GM23248 (cell line): ENCODE data around the gene ARHGEF10L.

Experiments used
- EZH2 ChIP-seq: fragments of 200-600 bp; sonication (generic); IDR thresholded peaks from 2 replicates; pipeline ENCODE4 v1.6.1; 2018; ENCODE audit warnings: antibody characterized with exemption, mild to moderate bottlenecking; ENCODE audit not compliant: insufficient read depth, poor library complexity, severe bottlenecking
- EZH2phosphoT487 ChIP-seq: fragments of 200-600 bp; sonication (generic); IDR thresholded peaks from 2 replicates; pipeline ENCODE4 v1.6.1; 2018; ENCODE audit warnings: antibody characterized with exemption, moderate library complexity, mild to moderate bottlenecking, low read depth; ENCODE audit not compliant: insufficient read depth

DNA sequence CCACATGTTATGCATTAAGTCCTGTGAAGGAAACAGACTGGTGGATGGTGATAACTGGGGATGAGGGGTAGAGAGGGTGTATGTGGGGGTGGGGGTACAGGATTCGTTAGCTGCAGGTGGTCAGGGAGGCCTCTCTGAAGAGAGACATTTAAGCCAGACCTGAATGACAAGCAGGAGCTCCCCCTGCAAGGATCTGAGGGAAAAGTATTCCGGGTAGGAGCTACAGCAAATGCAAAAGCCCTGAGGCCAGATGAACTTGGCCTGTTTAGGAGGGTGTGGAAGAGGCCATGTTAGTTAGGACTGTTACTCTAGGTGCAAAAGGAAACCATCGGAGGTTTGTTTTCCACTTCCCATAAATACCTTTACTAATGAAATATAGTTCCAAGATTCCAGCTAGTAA, 9.9 kb downstream of the ARHGEF10L start:
- no peak for TF ChIP-seq EZH2phosphoT487
- TF ChIP-seq EZH2 = no peak
